GM10248 (cell line): ENCODE data around the gene LONRF2.

Source experiments
- CTCF ChIA-PET: fragments of 300-600 bp; sonication (Branson Sonifier 250); formaldehyde crosslinking; extraction: SDS; loops from one replicate; lab custom pipeline; 2021; ENCODE audit warnings: antibody characterized with exemption; lab: Yijun Ruan, JAX
- POLR2A ChIA-PET: fragments of 350-650 bp; sonication (Branson Sonifier 250); formaldehyde crosslinking; extraction: SDS; loops from one replicate; lab custom pipeline; 2020; ENCODE audit warnings: antibody characterized with exemption; lab: Yijun Ruan, JAX
- DNase-seq: peaks from one replicate; pipeline ENCODE4 v3.0.0; 2012; ENCODE audit errors: extremely low spot score
- CTCF ChIP-seq: IDR thresholded peaks from 2 replicates; pipeline ENCODE4 v1.5.1; 2012; ENCODE audit warnings: mild to moderate bottlenecking, low read depth; ENCODE audit errors: extremely low read depth, missing control alignments, control extremely low read depth

The LONRF2 gene

GRCh38 chr2:100292022-100292580 lies 30.2 kb downstream of the LONRF2 start:
- TF ChIP-seq CTCF = no peak
- ChIA-PET CTCF (interaction anchor here (0.7 to 1.7 kb wide), 4 partner anchors 9 to 30 kb away, joined by 3 to 4 read pairs (median 3); no protein-coding TSS in a partner anchor), POLR2A (no interaction called here)
- DNase-seq = no peak

- no peak for TF ChIP-seq CTCF
- ChIA-PET POLR2A (no interaction called here), CTCF (interaction anchor here (1.0 to 1.7 kb wide), 2 partner anchors 10 to 15 kb away, joined by 3 to 4 read pairs; no protein-coding TSS in a partner anchor)
- DNase-seq = no peak
Observed at GRCh38 chr2:100291152-100291970, 30.9 kb downstream of the LONRF2 start.

- ChIA-PET CTCF (no interaction called here), POLR2A (no interaction called here)
- no peak for TF ChIP-seq CTCF
- DNase-seq = no peak
Observed at GRCh38 chr2:100290718-100291151, 31.6 kb downstream of the LONRF2 start.

GRCh38 chr2:100289020-100289419 lies 33.3 kb downstream of the LONRF2 start:
- no peak for TF ChIP-seq CTCF
- ChIA-PET POLR2A (no interaction called here), CTCF (interaction anchor here (1.9 to 3.0 kb wide), 2 partner anchors 13 to 27 kb away, joined by 5 to 7 read pairs; no protein-coding TSS in a partner anchor)
- DNase-seq = no peak

- POLR2A ChIA-PET = no interaction called here
- CTCF ChIA-PET = interaction anchor here (1.6 to 2.6 kb wide), 2 partner anchors 13 to 24 kb away, joined by 4 to 8 read pairs; no protein-coding TSS in a partner anchor
- no peak for DNase-seq
- no peak for TF ChIP-seq CTCF
Observed at GRCh38 chr2:100286318-100286717, 36.0 kb downstream of the LONRF2 start.

- POLR2A ChIA-PET = no interaction called here
- no peak for TF ChIP-seq CTCF
- CTCF ChIA-PET = interaction anchor here (1.6 to 2.6 kb wide), 2 partner anchors 13 to 24 kb away, joined by 4 to 8 read pairs; no protein-coding TSS in a partner anchor
- no peak for DNase-seq
Observed at GRCh38 chr2:100285691-100286090, 36.6 kb downstream of the LONRF2 start.
